Thyroid gland (tissue), 4 donors: ENCODE results near the gene DPYSL4. TPM values are rescaled to one million over a fixed set of nuclear protein-coding genes. Genes with fewer than 3 reads are reported as not detected.

Experiments used
- DNase-seq, 2 donors: peaks; one replicate each; pipeline ENCODE4 v3.0.0-alpha.2; 2019
- H3K27ac ChIP-seq, 3 donors: fragments of 200-600 bp; sonication (generic); 1 replicate in 2 of 3; 2 replicates in 1 of 3; pipeline ENCODE4 v1.5.1; 2016 to 2019; ENCODE audit warnings: mild to moderate bottlenecking in 1 of 3, moderate library complexity in 1 of 3
- H3K27me3 ChIP-seq: fragments of 200-600 bp; sonication (generic); one replicate; pipeline ENCODE4 v1.5.1; 2019
- H3K36me3 ChIP-seq, 2 donors: fragments of 200-600 bp; sonication (generic); one replicate each; pipeline ENCODE4 v1.5.1; 2016 to 2019
- H3K4me1 ChIP-seq, 2 donors: fragments of 200-600 bp; sonication (generic); one replicate each; pipeline ENCODE4 v1.5.1; 2017 to 2019
- H3K4me3 ChIP-seq, 3 donors: fragments of 200-600 bp; sonication (generic); replicated peaks in 1 of 3; 1 replicate in 2 of 3; 2 replicates in 1 of 3; pipeline ENCODE4 v1.5.1; 2016; ENCODE audit warnings: mild to moderate bottlenecking in 1 of 3
- H3K9me3 ChIP-seq: fragments of 200-600 bp; sonication (generic); one replicate; pipeline ENCODE4 v1.5.1; 2017
- POLR2A ChIP-seq, 2 donors: fragments of 450-650 bp; IDR thresholded peaks; one replicate each; pipeline ENCODE4 v1.6.1; 2017; ENCODE audit warnings: antibody characterized with exemption in 2 of 2, mild to moderate bottlenecking in 2 of 2, moderate library complexity in 1 of 2
- WGBS, 2 donors: methylation state at CpG; one replicate each; pipeline ENCODE4 v1.1.5; 2017; 5-methylcytosine and 5-hydroxymethylcytosine counted together
- intact Hi-C: fragments of 100-400 bp; cut with DNase I; formaldehyde crosslinking; loops from one replicate; pipeline ENCODE4 v1.15.1; 2023
- total RNA-seq, 4 donors: library from RNA; depleted of rRNA; stranded (reverse); fragments of >200 nt; gene quantifications; one replicate each; pipeline ENCODE4 v1.2.3, GENCODE V29; 2016
- TF ChIP-seq, protein P1 (sequence below), 6 experiments: fragments of 200-600 bp in 3 of 6; fragments of 450-650 bp in 3 of 6; sonication (generic) in 3 of 6; IDR thresholded peaks; one replicate each; pipeline ENCODE4 v1.5.1; 2016 to 2019; ENCODE audit warnings: antibody characterized with exemption in 6 of 6, mild to moderate bottlenecking in 2 of 6, inconsistent platforms in 1 of 6, moderate library complexity in 1 of 6

DPYSL4 gene
- total RNA-seq, 4 donors from 2014 or later: 0.54 to 1.5 (median 0.81) TPM

DNA sequence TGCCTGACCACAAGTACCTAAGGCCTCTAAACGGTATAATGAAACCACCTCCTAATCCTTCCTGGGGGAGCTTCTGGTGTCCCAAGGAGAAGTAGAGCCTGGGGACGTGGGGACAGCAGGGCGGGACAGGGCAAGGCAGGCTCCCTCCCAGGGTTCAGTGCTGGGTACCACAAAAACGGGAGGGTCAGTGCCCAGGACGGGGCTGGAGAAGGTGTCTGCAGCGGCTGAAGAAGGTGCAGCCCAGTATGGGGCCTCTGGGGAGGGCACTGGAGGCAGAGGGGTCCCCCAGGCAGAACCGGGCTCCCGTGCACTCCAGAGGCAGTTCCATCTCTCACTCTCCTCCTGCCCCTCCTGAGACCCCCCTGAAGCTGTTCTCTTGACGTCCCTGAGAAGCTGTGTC is 46.2 kb downstream of the DPYSL4 start:
- TF ChIP-seq POLR2A (IDR thresholded peaks at IDR 0.05): no peak
- TF ChIP-seq, protein P1, sequence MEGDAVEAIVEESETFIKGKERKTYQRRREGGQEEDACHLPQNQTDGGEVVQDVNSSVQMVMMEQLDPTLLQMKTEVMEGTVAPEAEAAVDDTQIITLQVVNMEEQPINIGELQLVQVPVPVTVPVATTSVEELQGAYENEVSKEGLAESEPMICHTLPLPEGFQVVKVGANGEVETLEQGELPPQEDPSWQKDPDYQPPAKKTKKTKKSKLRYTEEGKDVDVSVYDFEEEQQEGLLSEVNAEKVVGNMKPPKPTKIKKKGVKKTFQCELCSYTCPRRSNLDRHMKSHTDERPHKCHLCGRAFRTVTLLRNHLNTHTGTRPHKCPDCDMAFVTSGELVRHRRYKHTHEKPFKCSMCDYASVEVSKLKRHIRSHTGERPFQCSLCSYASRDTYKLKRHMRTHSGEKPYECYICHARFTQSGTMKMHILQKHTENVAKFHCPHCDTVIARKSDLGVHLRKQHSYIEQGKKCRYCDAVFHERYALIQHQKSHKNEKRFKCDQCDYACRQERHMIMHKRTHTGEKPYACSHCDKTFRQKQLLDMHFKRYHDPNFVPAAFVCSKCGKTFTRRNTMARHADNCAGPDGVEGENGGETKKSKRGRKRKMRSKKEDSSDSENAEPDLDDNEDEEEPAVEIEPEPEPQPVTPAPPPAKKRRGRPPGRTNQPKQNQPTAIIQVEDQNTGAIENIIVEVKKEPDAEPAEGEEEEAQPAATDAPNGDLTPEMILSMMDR (IDR thresholded peaks at IDR 0.05): no peak
- no peak overlapping the region for H3K27ac ChIP-seq
- 79 to 85% methylated on average over 8 to 9 of the region's 9 CpGs for WGBS, 2 donors
- no peaks in the 10 kb centered on the region for H3K9me3 ChIP-seq
- H3K27me3 ChIP-seq: no peaks in the 10 kb centered on the region
- DNase-seq: no peak
- H3K4me3 ChIP-seq: no peak overlapping the region
- no peaks in the 10 kb centered on the region for H3K4me1 ChIP-seq
- no peaks in the 10 kb centered on the region for H3K36me3 ChIP-seq
- intact Hi-C loops: no loop called here

DNA sequence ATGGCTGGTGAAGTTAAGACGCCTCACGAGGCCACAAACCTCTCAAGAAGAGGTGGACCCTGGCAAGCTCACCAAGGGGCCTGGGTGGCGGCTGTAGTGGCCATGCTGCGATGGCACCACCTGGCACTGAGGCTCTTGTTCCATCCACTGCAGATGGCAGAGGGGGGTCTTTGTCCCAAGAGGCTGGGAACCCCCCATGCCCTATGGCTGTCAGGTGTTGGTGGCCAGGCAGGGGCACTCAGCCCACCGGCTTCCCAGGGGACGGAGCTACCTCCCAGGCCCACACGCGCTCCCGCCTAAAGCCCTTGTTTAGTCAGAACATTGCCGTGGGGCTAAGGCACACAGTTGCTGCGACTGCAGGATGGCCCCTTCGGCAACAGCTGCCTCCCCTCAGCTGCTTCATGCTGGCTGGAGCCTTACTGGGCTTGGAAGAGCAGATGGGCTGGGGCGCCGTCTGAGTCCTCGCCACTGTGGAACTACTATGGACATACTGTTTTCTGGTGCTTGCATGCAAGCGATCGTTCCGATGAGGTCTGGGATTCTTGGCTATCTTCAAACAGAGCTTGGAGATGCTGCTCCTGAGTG is 46.8 kb downstream of the DPYSL4 start:
- no peaks in the 10 kb centered on the region for H3K27me3 ChIP-seq
- no peak overlapping the region for H3K4me3 ChIP-seq
- TF ChIP-seq, protein P1 (IDR thresholded peaks at IDR 0.05): no peak
- no peak for TF ChIP-seq POLR2A (IDR thresholded peaks at IDR 0.05)
- intact Hi-C loops: no loop called here
- H3K36me3 ChIP-seq: no peaks in the 10 kb centered on the region
- WGBS, 2 donors: 80 to 84% methylated on average over 17 of the region's 18 CpGs
- H3K9me3 ChIP-seq: no peaks in the 10 kb centered on the region
- no peaks in the 10 kb centered on the region for H3K4me1 ChIP-seq
- H3K27ac ChIP-seq: no peak overlapping the region
- no peak for DNase-seq

DNA sequence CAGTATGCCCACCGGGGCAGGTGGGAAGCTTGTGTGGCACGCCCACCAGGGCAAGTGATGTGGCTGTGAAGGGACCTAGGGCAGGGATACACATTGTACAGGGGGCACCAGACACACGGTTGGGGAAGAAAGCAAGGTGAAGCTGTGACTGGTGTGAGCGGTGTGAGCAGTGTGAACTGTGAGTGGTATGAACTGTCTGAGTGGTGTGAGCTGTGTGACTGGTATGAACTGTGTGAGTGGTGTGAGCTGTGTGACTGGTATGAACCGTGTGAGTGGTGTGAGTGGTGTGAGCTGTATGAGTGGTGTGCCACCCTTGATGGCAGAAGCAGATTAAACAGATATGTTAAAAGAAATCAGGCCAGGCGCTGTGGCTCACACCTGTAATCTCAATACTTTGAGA is 48.1 kb downstream of the DPYSL4 start:
- 89 to 96% methylated on average over 6 of the region's 6 CpGs for WGBS, 2 donors
- DNase-seq: no peak
- H3K4me3 ChIP-seq: no peak overlapping the region
- intact Hi-C loops: no loop called here
- H3K4me1 ChIP-seq: no peaks in the 10 kb centered on the region
- no peak overlapping the region for H3K27ac ChIP-seq
- no peaks in the 10 kb centered on the region for H3K27me3 ChIP-seq
- no peaks in the 10 kb centered on the region for H3K36me3 ChIP-seq
- no peak for TF ChIP-seq POLR2A (IDR thresholded peaks at IDR 0.05)
- TF ChIP-seq, protein P1 (IDR thresholded peaks at IDR 0.05): no peak
- H3K9me3 ChIP-seq: no peaks in the 10 kb centered on the region

DNA sequence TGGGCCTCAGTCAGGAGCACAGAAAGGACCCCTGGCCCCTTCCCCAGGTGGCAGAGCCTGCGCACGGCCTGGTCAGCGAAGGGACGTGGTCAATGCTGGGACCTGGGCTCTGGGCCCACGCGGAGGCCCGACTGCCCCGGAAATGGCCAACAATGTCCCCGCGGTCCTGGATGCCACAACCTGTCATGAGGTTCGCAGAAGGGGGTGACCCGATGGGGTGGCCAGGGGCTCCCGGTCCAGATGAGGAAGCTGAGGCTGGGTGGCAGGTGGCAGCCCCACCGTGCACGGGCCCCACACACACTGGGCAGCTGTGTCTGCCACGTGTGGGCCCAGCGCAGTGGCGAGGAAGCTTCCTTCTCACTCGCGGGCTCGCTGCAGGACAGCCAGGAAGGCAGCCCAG is 49.4 kb downstream of the DPYSL4 start:
- intact Hi-C loops: no loop called here
- DNase-seq: no peak
- H3K9me3 ChIP-seq: no peaks in the 10 kb centered on the region
- TF ChIP-seq, protein P1 (IDR thresholded peaks at IDR 0.05): no peak
- 98% methylated on average over 18 of the region's 21 CpGs; no CpG with 5 or more reads in 1 of the 2 donors for WGBS, 2 donors
- H3K27me3 ChIP-seq: no peaks in the 10 kb centered on the region
- H3K4me3 ChIP-seq: no peak overlapping the region
- no peak overlapping the region for H3K27ac ChIP-seq
- H3K36me3 ChIP-seq: no peaks in the 10 kb centered on the region
- no peaks in the 10 kb centered on the region for H3K4me1 ChIP-seq

DNA sequence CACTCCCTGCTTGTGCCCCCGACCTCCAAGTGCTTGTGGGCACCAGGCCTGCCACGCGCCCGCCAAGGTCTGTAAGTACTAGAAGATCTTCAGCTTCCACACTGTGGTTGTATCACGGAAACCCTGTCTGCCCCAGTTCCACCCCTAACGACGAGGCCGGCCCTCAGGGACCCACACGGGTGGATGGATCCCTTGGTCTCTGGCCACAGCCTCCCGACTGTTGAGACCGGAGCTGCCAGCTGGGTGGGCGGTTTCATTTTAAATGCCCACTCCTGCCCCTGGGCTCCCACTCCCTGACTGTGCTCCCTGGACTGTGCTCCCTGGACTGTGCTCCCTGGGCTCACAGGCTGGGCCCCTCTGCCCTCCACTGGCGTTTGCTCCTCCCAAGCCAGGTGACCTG is 50.1 kb downstream of the DPYSL4 start:
- Histone ChIP-seq H3K27ac (no peak overlapping the region), H3K27me3 (no peaks in the 10 kb centered on the region), H3K36me3 (no peaks in the 10 kb centered on the region), H3K4me3 (no peak overlapping the region), H3K9me3 (no peaks in the 10 kb centered on the region), H3K4me1 (no peaks in the 10 kb centered on the region)
- 90 to 96% methylated on average over 5 to 13 of the region's 13 CpGs for WGBS, 2 donors
- intact Hi-C loops: no loop called here
- DNase-seq: no peak
- TF ChIP-seq, protein P1 (IDR thresholded peaks at IDR 0.05): no peak
- no peak for TF ChIP-seq POLR2A (IDR thresholded peaks at IDR 0.05)
